ENCODE results near the gene LAPTM5. TPM values are rescaled to one million over a fixed set of nuclear protein-coding genes. Genes with fewer than 3 reads are reported as not detected.

LAPTM5 gene
- total and polyA plus RNA-seq, 3 experiments from 2014 or later: 204 to 589 (median 206) TPM

GRCh38 chr1:30718091-30718635 lies 39.4 kb downstream of the LAPTM5 start:
- Mint-ChIP-seq H3K36me3 (peaks cover 0 to 17% (median 6%) of the 10 kb centered on the region in 3 donors), H3K4me3 (peak overlapping the region; percentile 85 to 93 (median 92)), H3K4me1 (peaks cover 21 to 45% (median 26%) of the 10 kb centered on the region in 3 donors), H3K27ac (peak overlapping the region; percentile 88 to 99 (median 97)), H3K27me3 (no peaks in the 10 kb centered on the region), H3K9me3 (peaks cover 0 to 7% (median 4%) of the 10 kb centered on the region in 5 donors)
- H3K9me3 ChIP-seq (ENCODE audit: low read length): no peaks in the 10 kb centered on the region
- H3K4me1 ChIP-seq (ENCODE audit: insufficient read depth, low read length): peaks cover 26% of the 10 kb centered on the region
- peak overlapping the region; percentile 44 for H3K4me3 ChIP-seq (ENCODE audit: low read length)
- H3K27me3 ChIP-seq (ENCODE audit: insufficient read depth, low read length, poor library complexity, severe bottlenecking): no peaks in the 10 kb centered on the region
- peak; percentile 98 to 100 (median 99) for DNase-seq
- ChIA-PET CTCF (interaction anchor here (0.8 to 19.6 kb wide), 16 partner anchors 10 to 348 kb away, joined by 3 to 525 read pairs (median 13); partner anchors contain the start of genes LAPTM5 and PUM1), POLR2A (interaction anchor here (0.6 to 3.0 kb wide), 14 partner anchors 9 to 1486 kb away, joined by 3 to 25 read pairs (median 8); partner anchors contain the start of gene LAPTM5)
- peak overlapping the region; percentile 100 for H3K27ac ChIP-seq (ENCODE audit: low read depth, low read length)
- H3K36me3 ChIP-seq (ENCODE audit: insufficient read depth, low read length): peaks cover 16% of the 10 kb centered on the region

DNA sequence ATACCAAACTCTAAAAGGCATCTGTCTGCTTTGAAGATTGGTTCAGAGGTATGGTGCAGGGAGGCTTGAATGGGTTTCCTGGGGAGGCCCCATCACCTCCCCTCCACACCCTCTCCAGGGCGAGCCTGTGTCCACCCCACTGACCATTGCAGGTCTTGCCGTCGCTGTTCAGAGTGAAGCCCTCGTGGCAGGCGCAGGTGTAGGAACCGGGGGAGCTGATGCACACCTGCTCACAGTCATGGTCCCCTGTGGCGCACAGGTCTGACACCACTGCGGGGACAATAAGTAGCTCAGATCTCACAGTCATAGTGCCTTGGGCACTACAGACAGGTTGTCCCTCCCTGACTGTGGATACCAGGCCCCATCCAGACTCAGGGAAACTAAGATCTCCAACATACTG lies 40.9 kb downstream of the LAPTM5 start:
- peaks cover 0 to 6% (median 5%) of the 10 kb centered on the region in 3 donors for H3K36me3 Mint-ChIP-seq
- Histone ChIP-seq H3K4me3 (ENCODE audit: low read length) (no peak overlapping the region), H3K9me3 (ENCODE audit: low read length) (no peaks in the 10 kb centered on the region), H3K4me1 (ENCODE audit: insufficient read depth, low read length) (peaks cover 14% of the 10 kb centered on the region), H3K36me3 (ENCODE audit: insufficient read depth, low read length) (peaks cover 4% of the 10 kb centered on the region), H3K27ac (ENCODE audit: low read depth, low read length) (no peak overlapping the region), H3K27me3 (ENCODE audit: insufficient read depth, low read length, poor library complexity, severe bottlenecking) (no peaks in the 10 kb centered on the region)
- H3K27me3 Mint-ChIP-seq: peaks cover 5 to 11% of the 10 kb centered on the region in 2 donors
- H3K27ac Mint-ChIP-seq: peak overlapping the region in 6 of 8 donors; percentile 61 to 89 (median 86)
- peaks cover 0 to 7% (median 4%) of the 10 kb centered on the region in 5 donors for H3K9me3 Mint-ChIP-seq
- peak in 1 of 5 donors; percentile 53 for DNase-seq
- ChIA-PET CTCF (interaction anchor here (1.0 to 19.6 kb wide), 2 partner anchors 66 to 85 kb away, joined by 3 to 525 read pairs; no protein-coding TSS in a partner anchor), POLR2A (interaction anchor here (0.6 kb wide), 1 partner anchor 1814 kb away, joined by 7 read pairs; no protein-coding TSS in a partner anchor)
- peaks cover 21 to 33% (median 26%) of the 10 kb centered on the region in 3 donors for H3K4me1 Mint-ChIP-seq
- H3K4me3 Mint-ChIP-seq: peak overlapping the region in 3 of 7 donors; percentile 69 to 93 (median 83)

- Mint-ChIP-seq H3K27ac (peak overlapping the region in 1 of 8 donors; percentile 38), H3K36me3 (peaks cover 0 to 6% (median 2%) of the 10 kb centered on the region in 3 donors), H3K4me1 (peaks cover 18 to 26% (median 25%) of the 10 kb centered on the region in 3 donors), H3K9me3 (peaks cover 0 to 7% (median 4%) of the 10 kb centered on the region in 5 donors), H3K27me3 (peaks cover 5 to 16% of the 10 kb centered on the region in 2 donors), H3K4me3 (no peak overlapping the region)
- Histone ChIP-seq H3K9me3 (ENCODE audit: low read length) (no peaks in the 10 kb centered on the region), H3K4me1 (ENCODE audit: insufficient read depth, low read length) (peaks cover 14% of the 10 kb centered on the region), H3K36me3 (ENCODE audit: insufficient read depth, low read length) (no peaks in the 10 kb centered on the region), H3K27ac (ENCODE audit: low read depth, low read length) (no peak overlapping the region), H3K27me3 (ENCODE audit: insufficient read depth, low read length, poor library complexity, severe bottlenecking) (no peaks in the 10 kb centered on the region), H3K4me3 (ENCODE audit: low read length) (no peak overlapping the region)
- POLR2A ChIA-PET: no interaction called here
- DNase-seq: no peak
- CTCF ChIA-PET: interaction anchor here (1.0 to 19.6 kb wide), 2 partner anchors 67 to 86 kb away, joined by 3 to 525 read pairs; no protein-coding TSS in a partner anchor
These were observed 41.7 kb downstream of the LAPTM5 start for GRCh38 chr1:30715886-30716285.

DNA sequence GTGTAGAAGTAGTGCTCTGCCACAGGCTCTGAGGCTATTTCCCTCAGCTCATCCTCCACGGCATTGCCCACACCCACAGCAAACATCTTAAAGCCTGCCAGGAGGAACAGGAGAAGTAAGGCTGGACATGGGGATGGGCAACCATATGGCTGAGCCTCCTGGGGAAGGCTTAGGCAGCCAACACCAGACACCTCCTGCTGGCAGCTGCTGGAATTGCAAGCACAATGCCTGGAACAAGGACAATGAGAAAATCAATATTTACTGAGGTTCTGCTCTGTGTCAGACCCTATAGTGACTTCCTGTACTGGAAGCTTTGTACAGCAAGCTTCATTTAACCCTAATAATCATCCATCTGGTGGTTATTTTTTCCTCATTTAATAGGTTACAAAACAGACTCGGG lies 42.4 kb downstream of the LAPTM5 start:
- Histone ChIP-seq H3K27ac (ENCODE audit: low read depth, low read length) (no peak overlapping the region), H3K27me3 (ENCODE audit: insufficient read depth, low read length, poor library complexity, severe bottlenecking) (no peaks in the 10 kb centered on the region), H3K36me3 (ENCODE audit: insufficient read depth, low read length) (no peaks in the 10 kb centered on the region), H3K4me1 (ENCODE audit: insufficient read depth, low read length) (peaks cover 11% of the 10 kb centered on the region), H3K4me3 (ENCODE audit: low read length) (no peak overlapping the region), H3K9me3 (ENCODE audit: low read length) (no peaks in the 10 kb centered on the region)
- POLR2A ChIA-PET: no interaction called here
- peaks cover 0 to 7% (median 4%) of the 10 kb centered on the region in 5 donors for H3K9me3 Mint-ChIP-seq
- H3K27ac Mint-ChIP-seq: peak overlapping the region in 1 of 8 donors; percentile 46
- CTCF ChIA-PET: interaction anchor here (19.6 kb wide), 1 partner anchor 67 kb away, joined by 525 read pairs; no protein-coding TSS in a partner anchor
- peaks cover 0 to 6% (median 2%) of the 10 kb centered on the region in 3 donors for H3K36me3 Mint-ChIP-seq
- H3K4me1 Mint-ChIP-seq: peaks cover 14 to 19% (median 18%) of the 10 kb centered on the region in 3 donors
- peaks cover 5 to 20% of the 10 kb centered on the region in 2 donors for H3K27me3 Mint-ChIP-seq
- H3K4me3 Mint-ChIP-seq: no peak overlapping the region
- DNase-seq: peak in 1 of 5 donors; percentile 51

GRCh38 chr1:30714536-30715090 lies 43.0 kb downstream of the LAPTM5 start:
- Histone ChIP-seq H3K36me3 (ENCODE audit: insufficient read depth, low read length) (no peaks in the 10 kb centered on the region), H3K4me1 (ENCODE audit: insufficient read depth, low read length) (peaks cover 5% of the 10 kb centered on the region), H3K27ac (ENCODE audit: low read depth, low read length) (no peak overlapping the region), H3K27me3 (ENCODE audit: insufficient read depth, low read length, poor library complexity, severe bottlenecking) (no peaks in the 10 kb centered on the region), H3K4me3 (ENCODE audit: low read length) (no peak overlapping the region), H3K9me3 (ENCODE audit: low read length) (no peaks in the 10 kb centered on the region)
- Mint-ChIP-seq H3K27ac (no peak overlapping the region), H3K36me3 (peaks cover 0 to 6% (median 2%) of the 10 kb centered on the region in 3 donors), H3K4me1 (peaks cover 10 to 13% (median 13%) of the 10 kb centered on the region in 3 donors), H3K4me3 (no peak overlapping the region), H3K9me3 (peaks cover 0 to 7% (median 4%) of the 10 kb centered on the region in 5 donors), H3K27me3 (peaks cover 5 to 21% of the 10 kb centered on the region in 2 donors)
- no peak for DNase-seq
- POLR2A ChIA-PET: no interaction called here
- CTCF ChIA-PET: interaction anchor here (19.6 kb wide), 1 partner anchor 68 kb away, joined by 525 read pairs; no protein-coding TSS in a partner anchor

DNA sequence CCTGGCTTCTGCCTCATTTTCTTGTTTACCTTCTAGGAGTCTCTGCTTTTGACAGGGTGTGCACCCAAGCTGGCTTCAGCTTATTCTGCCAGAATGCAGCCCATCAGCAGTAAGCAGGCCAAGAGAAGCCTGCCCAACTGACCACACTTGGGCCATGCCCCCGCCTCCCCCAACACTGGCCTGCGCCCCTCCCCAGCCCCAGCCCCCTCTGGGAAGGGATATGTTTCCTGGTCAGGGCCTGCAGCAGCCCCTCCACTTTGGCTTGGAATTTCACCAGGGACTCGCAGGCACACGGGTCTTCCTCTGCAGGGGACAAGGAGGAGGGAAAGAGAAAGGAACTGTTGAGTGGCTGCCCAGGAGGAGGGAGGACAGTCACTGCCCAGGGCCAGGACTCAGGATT lies 43.5 kb downstream of the LAPTM5 start:
- no peaks in the 10 kb centered on the region for H3K4me1 ChIP-seq (ENCODE audit: insufficient read depth, low read length)
- peaks cover 0 to 6% (median 2%) of the 10 kb centered on the region in 3 donors for H3K36me3 Mint-ChIP-seq
- H3K9me3 Mint-ChIP-seq: peaks cover 0 to 7% (median 4%) of the 10 kb centered on the region in 5 donors
- ChIA-PET CTCF (interaction anchor here (19.6 kb wide), 1 partner anchor 69 kb away, joined by 525 read pairs; no protein-coding TSS in a partner anchor), POLR2A (no interaction called here)
- H3K27me3 Mint-ChIP-seq: peaks cover 5 to 27% of the 10 kb centered on the region in 2 donors
- H3K4me1 Mint-ChIP-seq: peaks cover 6 to 8% (median 8%) of the 10 kb centered on the region in 3 donors
- H3K9me3 ChIP-seq (ENCODE audit: low read length): no peaks in the 10 kb centered on the region
- no peaks in the 10 kb centered on the region for H3K27me3 ChIP-seq (ENCODE audit: insufficient read depth, low read length, poor library complexity, severe bottlenecking)
- peak in 1 of 5 donors; percentile 33 for DNase-seq
- H3K4me3 ChIP-seq (ENCODE audit: low read length): no peak overlapping the region
- H3K36me3 ChIP-seq (ENCODE audit: insufficient read depth, low read length): no peaks in the 10 kb centered on the region
- H3K27ac Mint-ChIP-seq: no peak overlapping the region
- no peak overlapping the region for H3K4me3 Mint-ChIP-seq
- no peak overlapping the region for H3K27ac ChIP-seq (ENCODE audit: low read depth, low read length)

- no peaks in the 10 kb centered on the region for H3K27me3 ChIP-seq (ENCODE audit: insufficient read depth, low read length, poor library complexity, severe bottlenecking)
- CTCF ChIA-PET: no interaction called here
- Mint-ChIP-seq H3K27ac (peak overlapping the region in 1 of 8 donors; percentile 15), H3K9me3 (peaks cover 0 to 7% (median 4%) of the 10 kb centered on the region in 5 donors), H3K4me1 (peaks cover 6 to 8% (median 8%) of the 10 kb centered on the region in 3 donors), H3K36me3 (peaks cover 0 to 6% (median 0%) of the 10 kb centered on the region in 3 donors), H3K4me3 (no peak overlapping the region), H3K27me3 (peaks cover 5 to 34% of the 10 kb centered on the region in 2 donors)
- H3K36me3 ChIP-seq (ENCODE audit: insufficient read depth, low read length): no peaks in the 10 kb centered on the region
- no peaks in the 10 kb centered on the region for H3K9me3 ChIP-seq (ENCODE audit: low read length)
- no peak overlapping the region for H3K4me3 ChIP-seq (ENCODE audit: low read length)
- POLR2A ChIA-PET: no interaction called here
- H3K4me1 ChIP-seq (ENCODE audit: insufficient read depth, low read length): no peaks in the 10 kb centered on the region
- peak in 1 of 5 donors; percentile 41 for DNase-seq
- no peak overlapping the region for H3K27ac ChIP-seq (ENCODE audit: low read depth, low read length)
These were observed 44.3 kb downstream of the LAPTM5 start for GRCh38 chr1:30713311-30713710.

Measured in CD8-positive, alpha-beta memory T cell (primary cell).